Central memory CD4-positive, alpha-beta T cell (primary cell): ENCODE results near the gene HDGFL3.
"Not testable (repeated sequence)": the region's sequence is repeated elsewhere in the genome, so short reads cannot be mapped to it uniquely, and the experiment has no call there.

ENCODE experiments used
- DNase-seq: peaks from one replicate; pipeline ENCODE4 v3.0.0; 2022

Gene HDGFL3

DNA sequence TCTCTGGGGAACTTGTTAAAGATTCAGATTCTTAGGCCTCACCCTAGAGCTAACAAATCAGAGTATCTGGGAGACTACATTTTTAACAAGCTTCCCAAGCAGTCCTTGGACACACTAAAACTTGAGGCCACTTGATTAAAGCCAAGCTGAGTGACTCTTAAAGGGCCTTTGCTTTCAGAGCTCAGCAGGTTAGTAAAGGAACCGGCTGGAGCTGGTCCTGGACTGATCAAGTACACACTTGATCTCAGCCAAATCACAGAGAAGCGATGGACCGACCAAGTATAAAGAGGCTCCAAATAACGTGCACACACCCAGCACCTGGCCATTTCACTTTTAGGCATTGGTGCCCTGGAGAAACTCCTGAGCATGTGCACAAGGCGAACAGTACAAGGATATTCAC lies 113.0 kb downstream of the HDGFL3 start:
- no peak for DNase-seq

DNA sequence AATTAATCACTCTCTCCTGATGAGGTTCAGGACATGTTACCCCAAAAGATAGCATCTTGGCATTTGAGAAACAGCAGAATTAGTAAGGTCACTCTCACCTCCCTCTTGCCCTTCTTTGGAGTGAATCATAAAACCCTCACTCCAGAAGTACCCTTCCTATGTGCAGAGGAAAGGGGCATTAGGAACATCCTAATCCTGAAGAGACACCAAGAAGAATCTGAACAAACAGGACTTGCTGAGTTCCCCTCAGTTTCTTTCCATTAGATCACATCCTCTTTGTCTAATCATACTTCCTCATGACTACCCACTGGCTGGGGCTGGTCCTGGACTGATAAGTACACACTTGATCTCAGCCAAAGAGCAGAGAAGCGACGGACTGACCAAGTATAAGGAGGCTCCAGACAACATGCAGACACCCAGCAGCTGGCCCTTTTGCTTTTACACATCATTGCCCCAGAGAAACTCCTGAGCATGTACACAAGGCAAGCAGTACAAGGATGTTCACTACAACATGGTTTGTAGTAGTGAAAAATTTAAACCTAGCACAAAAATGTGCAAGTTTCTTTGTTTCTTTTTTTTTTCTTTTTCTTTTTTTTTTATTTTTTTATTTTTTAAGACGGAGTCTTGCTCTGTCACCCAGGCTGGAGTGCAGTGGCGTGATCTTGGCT lies 115.2 kb downstream of the HDGFL3 start:
- DNase-seq, result no peak

DNA sequence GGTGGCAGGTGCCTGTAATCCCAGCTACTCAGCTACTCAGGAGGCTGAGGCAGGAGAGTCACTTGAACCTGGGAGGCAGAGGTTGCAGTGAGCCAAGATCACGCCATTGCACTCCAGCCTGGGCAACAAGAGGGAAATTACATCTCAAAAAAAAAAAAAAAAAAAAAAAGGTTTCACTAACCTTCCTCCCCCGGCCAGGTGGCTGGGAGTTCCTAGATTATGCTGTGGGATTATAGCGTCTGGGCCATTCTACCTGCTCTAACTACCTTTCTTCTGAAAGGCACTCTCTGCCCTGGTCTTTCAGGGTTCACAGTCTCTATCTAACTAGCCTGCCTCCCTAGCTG lies 115.7 kb downstream of the HDGFL3 start:
- DNase-seq, result not testable (repeated sequence)

DNA sequence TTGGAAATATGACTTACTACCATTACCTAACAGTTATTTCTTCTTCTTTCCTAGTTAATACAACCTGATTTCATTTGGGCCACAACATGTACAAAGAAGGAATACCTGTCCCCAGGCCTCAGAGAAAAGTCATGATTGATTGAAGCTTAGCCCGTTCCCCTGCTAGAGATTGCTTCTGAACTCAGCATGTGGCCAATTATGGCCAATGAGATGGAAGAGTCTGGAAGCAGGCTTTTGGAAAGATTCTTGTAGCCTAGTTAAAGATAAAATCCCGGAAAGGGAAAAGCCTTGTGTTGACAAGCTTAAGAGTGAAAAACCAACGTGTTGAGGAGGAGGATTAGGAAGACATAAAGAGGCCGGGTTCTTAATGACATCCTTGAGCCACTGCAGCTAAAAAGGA lies 117.2 kb downstream of the HDGFL3 start:
- DNase-seq, result no peak

DNA sequence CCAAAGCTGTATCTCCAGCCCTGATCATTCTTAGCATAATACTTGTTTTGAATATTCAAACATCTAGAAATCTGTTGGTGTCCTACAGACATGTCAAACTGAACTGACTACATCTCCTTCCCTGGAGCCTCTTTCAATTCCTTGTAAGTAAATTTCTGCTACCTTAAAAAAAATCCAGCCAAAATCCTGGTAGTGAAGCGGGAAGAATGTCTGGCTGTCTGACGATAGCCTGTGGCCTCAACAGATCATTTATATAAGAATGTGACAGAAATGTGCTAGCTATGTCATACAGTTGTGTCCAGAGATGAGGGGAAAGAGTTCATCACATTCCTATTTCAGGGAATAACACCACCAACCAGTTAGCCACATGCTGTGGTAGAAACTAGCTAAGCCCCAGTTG lies 118.7 kb downstream of the HDGFL3 start:
- DNase-seq, result no peak

DNA sequence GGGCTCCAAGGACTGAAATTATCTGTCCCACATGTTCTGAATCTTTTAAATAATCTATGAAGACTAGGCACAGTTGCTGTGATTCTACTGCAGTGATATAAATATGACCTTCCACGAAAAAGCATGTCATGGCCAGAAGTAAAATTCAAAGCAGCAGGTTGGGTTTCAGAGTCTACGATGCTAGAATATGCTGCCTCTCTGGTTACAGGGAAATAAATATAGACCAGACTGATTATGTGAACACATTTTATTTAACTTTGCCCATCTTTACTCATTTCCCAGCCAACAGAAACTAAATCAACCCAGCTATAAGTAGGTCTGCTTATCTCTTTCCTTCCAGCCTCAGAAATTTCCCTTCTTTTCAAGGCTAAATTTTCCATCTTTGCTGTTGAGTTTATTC lies 120.0 kb downstream of the HDGFL3 start:
- no peak for DNase-seq

DNA sequence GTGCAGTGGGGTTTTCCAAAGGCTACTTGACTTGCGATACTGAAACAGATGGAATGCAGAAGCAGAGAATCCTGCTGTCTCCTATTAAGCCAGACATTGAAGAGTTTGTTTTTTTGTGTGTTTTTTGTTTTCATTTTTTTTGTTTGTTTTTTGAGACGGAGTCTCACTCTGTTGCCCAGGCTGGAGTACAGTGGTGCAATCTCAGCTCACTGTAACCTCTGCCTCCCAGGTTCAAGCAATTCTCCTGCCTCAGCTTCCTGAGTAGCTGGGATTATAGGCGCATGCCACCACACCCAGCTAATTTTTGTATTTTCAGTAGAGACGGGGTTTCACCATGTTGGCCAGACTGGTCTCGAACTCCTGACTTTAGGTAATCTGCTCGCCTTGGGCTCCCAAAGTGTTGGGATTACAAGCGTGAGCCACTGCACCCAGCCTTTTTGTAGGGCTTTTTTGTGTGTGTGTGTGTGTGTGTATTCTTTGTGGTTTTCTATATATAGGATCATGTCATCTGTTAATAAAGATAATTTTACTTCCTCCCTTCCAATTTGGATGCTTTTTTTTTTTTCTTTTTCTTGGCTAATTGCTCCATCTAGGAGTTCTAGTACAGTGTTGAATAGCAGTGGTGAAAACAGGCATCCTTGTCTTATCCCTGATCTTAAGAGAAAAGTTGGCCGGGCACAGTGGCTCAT lies 121.6 kb downstream of the HDGFL3 start:
- DNase-seq, result not testable (repeated sequence)

DNA sequence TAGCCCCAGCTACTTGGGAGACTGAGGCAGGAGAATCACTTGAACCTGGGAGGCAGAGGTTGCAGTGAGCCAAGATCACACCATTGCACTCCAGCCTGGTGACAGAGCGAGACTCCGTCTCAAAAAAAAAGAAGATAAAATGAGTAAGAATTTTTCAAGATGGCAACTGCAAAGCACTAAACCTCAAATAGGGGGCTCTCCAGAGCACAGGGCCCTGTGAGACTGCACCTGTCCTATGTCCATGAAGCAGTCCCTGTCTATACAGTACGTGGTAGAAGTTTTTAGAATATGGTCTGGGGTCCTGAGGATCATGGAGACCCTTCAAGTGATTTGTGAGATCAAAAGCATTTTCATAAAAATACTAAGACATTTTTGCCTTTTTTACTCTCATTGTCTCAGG lies 122.2 kb downstream of the HDGFL3 start:
- DNase-seq, result not testable (repeated sequence)

DNA sequence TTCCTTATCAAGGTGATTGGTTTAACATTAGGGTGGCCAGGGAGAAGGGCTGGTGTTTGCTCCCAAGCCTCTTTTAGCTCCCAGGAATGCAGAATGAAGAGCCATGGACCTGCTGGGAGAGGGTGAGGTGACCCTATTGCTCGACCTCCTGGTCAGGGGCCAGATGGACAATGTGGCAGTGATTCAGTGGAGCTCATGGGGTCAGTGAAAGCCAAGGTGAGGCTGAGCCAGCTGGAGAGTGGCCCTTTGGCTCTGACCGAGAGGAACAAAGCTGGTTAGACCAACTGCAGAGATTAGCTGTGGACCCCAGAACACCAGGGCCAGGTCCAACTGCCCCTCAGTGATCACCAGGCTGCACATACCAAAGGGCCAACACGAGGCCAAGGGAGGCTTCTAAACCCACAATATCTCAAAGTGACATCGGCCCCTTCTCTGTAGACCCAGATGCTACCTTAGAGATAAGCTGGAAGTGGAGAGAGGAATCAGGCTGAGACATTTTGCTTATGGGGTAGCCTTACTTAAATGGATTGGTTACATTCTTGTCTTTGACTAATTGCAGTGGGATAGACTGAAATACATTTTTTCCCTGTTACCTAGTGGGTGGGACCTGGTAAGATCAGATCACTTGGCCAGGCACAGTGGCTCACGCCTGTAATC lies 124.8 kb downstream of the HDGFL3 start:
- DNase-seq, result no peak

DNA sequence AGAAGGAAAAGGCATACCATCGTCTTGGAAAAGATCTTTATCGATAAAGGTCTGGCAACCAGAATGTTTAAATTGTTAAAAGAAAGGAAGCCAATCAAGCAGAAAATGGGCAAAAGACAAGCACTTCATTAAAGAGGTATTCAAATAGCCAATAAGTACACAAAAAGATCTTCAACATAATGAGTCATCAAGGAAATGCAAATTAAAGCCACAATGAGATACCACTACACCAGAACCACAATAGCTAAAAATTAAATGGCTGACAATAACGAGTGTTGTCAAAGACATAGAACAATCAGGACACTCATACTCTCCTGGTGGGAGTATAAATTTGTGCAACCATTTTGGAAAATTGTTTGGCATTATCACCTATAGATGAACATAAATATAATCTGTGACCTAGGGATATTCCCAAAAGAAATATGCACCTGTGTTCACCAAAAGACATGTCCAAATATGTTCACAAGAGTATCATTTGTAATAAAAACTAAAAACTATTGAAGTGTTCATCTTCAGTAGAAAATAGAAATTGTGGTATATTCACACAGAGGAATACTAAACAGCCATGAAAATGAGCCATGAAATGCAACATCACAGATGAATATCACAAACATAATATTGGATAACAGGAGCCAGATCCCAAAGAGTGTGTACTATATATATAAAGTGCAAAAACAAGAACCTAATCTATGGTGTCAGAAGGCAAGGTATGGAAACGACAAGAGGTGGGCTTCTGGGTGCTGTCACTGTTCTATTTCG lies 126.2 kb downstream of the HDGFL3 start:
- no peak for DNase-seq

DNA sequence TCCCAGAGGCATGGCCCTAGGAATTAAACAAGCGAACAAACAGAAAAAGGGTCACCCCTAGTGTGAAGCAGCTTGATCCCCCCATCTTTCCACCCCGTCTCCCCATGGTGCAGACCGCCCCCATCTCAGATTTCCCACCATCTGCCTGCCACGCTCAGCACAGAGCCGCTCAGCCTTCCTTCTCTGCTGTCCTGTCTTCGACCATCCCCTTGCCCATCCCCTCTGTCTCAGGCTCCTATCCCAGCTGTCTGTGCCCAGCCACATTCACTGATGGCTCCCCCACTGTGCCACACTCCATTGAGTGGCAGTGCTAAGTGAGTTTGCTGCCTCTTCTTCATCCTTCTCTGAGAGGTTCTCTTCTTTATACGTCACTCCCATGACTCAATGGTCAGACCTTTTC lies 128.9 kb downstream of the HDGFL3 start:
- no peak for DNase-seq
